HG03565 (cell line): ENCODE data around the gene L3MBTL1.
A peak's percentile ranks its signal among the peaks of the same experiment; 100 is the strongest.
"Not testable (repeated sequence)": the region's sequence is repeated elsewhere in the genome, so short reads cannot be mapped to it uniquely, and the experiment has no call there.

Experiments used
- ATAC-seq: cut with Tn5 transposase; IDR thresholded peaks from one replicate; pipeline ENCODE4 v1.9.1; 2021; ENCODE audit warnings: mild to moderate bottlenecking, moderate library complexity; ENCODE audit not compliant: unreplicated experiment

Gene L3MBTL1

GRCh38 chr20:43502021-43502420, 5.5 kb upstream of the L3MBTL1 start:
- ATAC-seq: not testable (repeated sequence)

GRCh38 chr20:43506238-43506637, 1.3 kb upstream of the L3MBTL1 start:
- ATAC-seq: no peak

- ATAC-seq: no peak
Measured at GRCh38 chr20:43508106-43508505, 609 bp downstream of the L3MBTL1 start.

DNA sequence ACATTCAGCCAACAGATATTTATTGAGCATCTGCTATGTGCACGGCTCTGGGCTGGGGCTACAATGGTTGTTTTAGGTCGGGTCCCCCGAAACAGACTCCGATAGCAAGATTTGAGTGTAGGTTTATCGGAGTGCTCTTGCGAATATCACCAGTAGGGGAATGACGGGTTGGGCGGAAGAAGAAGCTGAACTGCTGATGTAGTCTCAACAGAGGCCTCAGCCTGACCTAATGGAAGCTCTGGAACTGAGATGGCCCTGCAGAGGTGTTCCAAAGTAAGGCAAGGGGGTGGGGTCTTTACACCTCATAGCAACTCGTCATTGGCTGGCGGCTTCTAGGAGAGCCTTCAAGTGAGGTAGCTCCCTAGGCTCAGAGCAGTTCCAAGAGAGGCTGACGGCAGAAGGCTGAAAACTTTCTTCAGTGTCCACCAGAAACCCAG, 1.1 kb downstream of the L3MBTL1 start:
- no peak for ATAC-seq

GRCh38 chr20:43511879-43512278, 4.4 kb downstream of the L3MBTL1 start:
- no peak for ATAC-seq

GRCh38 chr20:43513372-43513930, 6.0 kb downstream of the L3MBTL1 start:
- no peak for ATAC-seq

GRCh38 chr20:43513931-43514647, 6.6 kb downstream of the L3MBTL1 start:
- peak; percentile 76 for ATAC-seq

GRCh38 chr20:43514648-43514999, 7.1 kb downstream of the L3MBTL1 start:
- ATAC-seq: peak; percentile 4

- ATAC-seq: no peak
Measured at GRCh38 chr20:43515628-43516027, 8.1 kb downstream of the L3MBTL1 start.

DNA sequence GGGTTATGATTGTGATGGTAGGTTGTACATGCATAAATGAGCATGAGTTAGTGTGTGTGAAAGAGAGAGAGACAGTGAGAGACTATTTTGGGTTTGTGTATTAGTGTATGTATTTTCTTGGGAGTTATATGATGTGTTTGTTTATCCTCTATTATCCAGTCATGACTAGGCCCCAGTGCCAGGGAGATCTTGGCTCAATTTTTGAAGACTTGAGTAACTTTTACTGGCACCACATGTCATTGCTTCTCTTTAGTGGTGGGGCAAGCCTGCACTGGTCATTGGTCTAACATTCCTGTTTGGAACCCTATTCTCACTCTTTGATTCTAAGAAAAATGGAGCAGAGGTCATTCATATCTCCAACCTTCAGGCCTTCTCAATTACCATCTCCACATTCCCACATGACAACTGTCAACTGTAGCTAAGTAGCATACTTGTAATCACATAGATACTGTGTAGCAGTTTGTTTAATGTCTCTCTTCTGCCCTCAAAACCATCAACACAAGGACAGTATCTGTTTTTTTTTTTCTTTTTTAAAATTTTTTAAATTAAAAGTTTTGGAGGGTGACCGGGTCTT, 8.8 kb downstream of the L3MBTL1 start:
- no peak for ATAC-seq

DNA sequence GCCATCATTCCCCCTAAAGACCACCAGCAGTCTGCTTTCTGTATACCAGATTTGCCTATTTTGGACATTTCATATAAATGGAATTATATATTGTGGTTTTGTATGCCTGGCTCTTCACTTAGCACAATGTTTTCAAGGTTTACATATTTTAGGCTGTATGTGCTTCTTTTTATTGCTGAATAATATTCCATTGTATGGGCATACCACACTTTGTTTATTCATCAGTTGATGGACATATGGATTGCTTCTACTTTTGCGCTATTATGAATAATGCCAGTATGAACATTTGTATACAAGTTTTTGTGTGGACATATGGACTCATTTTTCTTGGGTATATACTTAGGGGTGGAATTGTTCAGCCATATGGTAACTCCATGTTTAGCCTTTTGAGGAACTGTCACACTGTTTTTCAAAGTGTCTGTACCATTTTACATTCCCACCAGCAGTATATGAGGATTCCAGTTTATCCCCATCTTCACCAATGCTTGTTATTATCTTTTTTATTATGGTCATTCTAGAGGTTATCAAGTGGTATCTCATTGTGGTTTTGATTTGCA, 12.7 kb downstream of the L3MBTL1 start:
- ATAC-seq: no peak

GRCh38 chr20:43525021-43525420, 17.5 kb downstream of the L3MBTL1 start:
- ATAC-seq: no peak

- no peak for ATAC-seq
Measured at GRCh38 chr20:43528258-43528875, 20.9 kb downstream of the L3MBTL1 start.

- no peak for ATAC-seq
Measured at GRCh38 chr20:43529051-43529450, 21.6 kb downstream of the L3MBTL1 start.

- ATAC-seq: no peak
Measured at GRCh38 chr20:43529457-43530153, 22.1 kb downstream of the L3MBTL1 start.

- ATAC-seq: no peak
Measured at GRCh38 chr20:43530321-43531090, 23.0 kb downstream of the L3MBTL1 start.

GRCh38 chr20:43531091-43531443, 23.6 kb downstream of the L3MBTL1 start:
- ATAC-seq: no peak

DNA sequence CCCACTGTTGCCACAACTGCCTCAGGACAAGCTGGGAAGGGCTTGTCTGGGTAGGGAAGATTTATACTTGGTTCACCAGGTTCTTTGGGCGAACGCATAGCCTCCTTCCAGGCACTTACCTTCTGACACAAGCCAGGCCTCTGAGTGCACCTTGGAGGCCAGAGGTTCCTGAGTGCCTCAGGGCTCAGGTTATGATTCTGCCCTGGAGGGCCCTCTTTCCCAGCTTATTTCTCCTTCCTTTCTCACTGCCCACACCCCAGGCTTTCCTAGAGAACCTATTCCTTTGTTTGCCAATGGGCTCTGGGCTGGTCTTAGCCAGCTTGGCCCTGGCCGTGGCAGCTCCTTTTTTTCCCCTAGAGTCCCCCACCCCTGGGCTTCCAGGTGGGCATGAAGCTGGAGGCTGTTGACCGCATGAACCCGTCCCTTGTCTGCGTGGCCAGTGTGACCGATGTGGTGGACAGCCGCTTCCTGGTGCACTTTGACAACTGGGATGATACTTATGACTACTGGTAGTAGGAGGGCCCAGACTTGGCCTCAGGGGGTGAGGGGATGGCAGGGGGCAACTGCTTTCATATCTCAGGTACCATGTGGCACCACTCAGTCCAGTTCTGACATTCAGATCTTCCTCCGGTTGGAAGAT, 25.0 kb downstream of the L3MBTL1 start:
- ATAC-seq: no peak

DNA sequence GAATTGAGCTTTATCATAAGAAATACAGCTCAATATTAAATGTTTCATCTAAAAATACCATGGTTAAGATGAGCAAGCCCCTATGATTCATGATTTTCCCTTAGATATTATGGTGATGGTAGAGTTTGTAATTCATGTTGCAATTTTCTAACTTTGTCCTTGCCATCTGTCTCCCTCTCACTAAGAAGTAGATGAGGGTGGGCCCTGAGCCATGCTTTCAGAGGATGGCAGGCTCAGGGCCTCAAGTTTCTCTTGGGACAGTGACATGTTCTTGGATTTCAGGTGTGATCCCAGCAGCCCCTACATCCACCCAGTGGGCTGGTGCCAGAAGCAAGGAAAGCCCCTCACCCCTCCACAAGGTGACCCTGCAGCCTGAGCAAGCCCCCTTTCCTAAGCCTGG, 25.6 kb downstream of the L3MBTL1 start:
- ATAC-seq: no peak

DNA sequence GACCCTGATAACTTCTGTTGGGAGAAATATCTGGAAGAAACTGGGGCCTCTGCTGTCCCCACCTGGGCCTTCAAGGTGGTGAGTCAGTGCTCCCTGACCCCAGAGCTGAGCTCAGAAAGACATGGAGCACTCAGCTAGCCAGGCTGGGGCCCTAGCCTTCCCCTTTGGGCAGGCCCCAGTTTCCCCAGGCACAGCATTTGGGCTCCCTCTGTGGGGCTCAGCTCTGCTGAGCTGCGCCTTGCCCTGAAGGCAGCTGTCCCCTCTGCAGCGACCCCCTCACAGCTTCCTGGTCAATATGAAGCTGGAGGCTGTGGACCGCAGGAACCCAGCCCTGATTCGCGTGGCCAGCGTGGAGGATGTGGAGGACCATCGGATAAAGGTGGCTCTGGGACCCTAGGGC, 26.5 kb downstream of the L3MBTL1 start:
- ATAC-seq: no peak
